GM20000 (cell line): ENCODE measurements around the gene EPHB2.
"Not testable (repeated sequence)": the region's sequence is repeated elsewhere in the genome, so short reads cannot be mapped to it uniquely, and the experiment has no call there.

ENCODE experiments used
- DNase-seq: peaks from one replicate; pipeline ENCODE4 v3.0.0; 2012; ENCODE audit warnings: low spot score
- CTCF ChIP-seq: IDR thresholded peaks from 2 replicates; pipeline ENCODE4 v1.5.1; 2012; ENCODE audit warnings: mild to moderate bottlenecking, control low read depth; ENCODE audit errors: extremely low read depth, missing control alignments

The EPHB2 gene

GRCh38 chr1:22936681-22937080, 226.0 kb downstream of the EPHB2 start:
- TF ChIP-seq CTCF: no peak
- no peak for DNase-seq

- no peak for TF ChIP-seq CTCF
- DNase-seq: no peak
Measured at GRCh38 chr1:22941257-22941656, 230.6 kb downstream of the EPHB2 start.

GRCh38 chr1:22944346-22945055, 233.9 kb downstream of the EPHB2 start:
- no peak for DNase-seq
- TF ChIP-seq CTCF: no peak

- not testable (repeated sequence) for DNase-seq
Measured at GRCh38 chr1:22945171-22945570, 234.5 kb downstream of the EPHB2 start.

- DNase-seq: no peak
- no peak for TF ChIP-seq CTCF
Measured at GRCh38 chr1:22949822-22950331, 239.2 kb downstream of the EPHB2 start.

GRCh38 chr1:22951796-22952195, 241.2 kb downstream of the EPHB2 start:
- no peak for DNase-seq
- no peak for TF ChIP-seq CTCF

GRCh38 chr1:22952694-22953056, 242.0 kb downstream of the EPHB2 start:
- DNase-seq: no peak
- no peak for TF ChIP-seq CTCF
